B cell (primary cell): Measurements from ENCODE around the gene SMURF1. TPM values are rescaled to one million over a fixed set of nuclear protein-coding genes. Genes with fewer than 3 reads are reported as not detected.

Experiments
- ATAC-seq: fragments of 200-7000 bp; cut with Tn5 transposase; one replicate; pipeline ENCODE4 v1.10.0; 2021; ENCODE audit warnings: low read depth, mild to moderate bottlenecking, moderate number of reproducible peaks, moderate library complexity
- CTCF ChIA-PET: fragments of 350-600 bp; sonication (Branson Sonifier 250); formaldehyde crosslinking; loops from one replicate; lab custom pipeline; 2021; ENCODE audit warnings: antibody characterized with exemption, inconsistent platforms; lab: Charles Lee
- POLR2A ChIA-PET: fragments of 350-600 bp; sonication (Branson Sonifier 250); formaldehyde crosslinking; loops from one replicate; lab custom pipeline; 2021; ENCODE audit warnings: antibody characterized with exemption; lab: Charles Lee
- DNase-seq: peaks from one replicate; pipeline ENCODE4 v3.0.0; 2013
- H2AFZ ChIP-seq: 2 replicates; pipeline ENCODE4 v1.6.1; 2012; ENCODE audit warnings: mild to moderate bottlenecking, low read depth, low read length; ENCODE audit not compliant: insufficient read depth, poor library complexity, severe bottlenecking
- H3K27ac ChIP-seq, 2 donors: 1 replicate in 1 of 2; 2 replicates in 1 of 2; pipeline ENCODE4 v1.5.1; 2012 to 2013; ENCODE audit warnings: low read length in 2 of 2, mild to moderate bottlenecking in 2 of 2, moderate library complexity in 1 of 2
- H3K27me3 ChIP-seq, 4 experiments: fragments of 200-600 bp in 1 of 4; sonication (generic) in 1 of 4; replicated peaks in 1 of 4; 1 replicate in 2 of 4; 2 replicates in 2 of 4; pipeline versions ENCODE4 v1.6.1 to v1.7.0; 2013 to 2016; ENCODE audit warnings: low read length in 3 of 4, mild to moderate bottlenecking in 2 of 4, mixed read lengths in 1 of 4, moderate library complexity in 1 of 4; ENCODE audit not compliant: insufficient read depth in 4 of 4, control insufficient read depth in 3 of 4; ENCODE audit errors: control extremely low read depth in 1 of 4
- H3K36me3 ChIP-seq, 2 experiments: replicated peaks in 1 of 2; 1 replicate in 1 of 2; 2 replicates in 1 of 2; pipeline versions ENCODE4 v1.6.1 to v1.7.1; 2013; ENCODE audit warnings: low read length in 1 of 2; ENCODE audit not compliant: insufficient read depth in 2 of 2, control insufficient read depth in 1 of 2; ENCODE audit errors: control extremely low read depth in 1 of 2, extremely low read depth in 1 of 2
- H3K4me1 ChIP-seq, 2 donors: fragments of 200-600 bp in 1 of 2; sonication (generic) in 1 of 2; 1 replicate in 1 of 2; 2 replicates in 1 of 2; pipeline versions ENCODE4 v1.5.1 to v1.6.1; 2013 to 2017; ENCODE audit warnings: low read length in 2 of 2; ENCODE audit not compliant: control insufficient read depth in 2 of 2, insufficient read depth in 2 of 2
- H3K4me2 ChIP-seq: replicated peaks from 2 replicates; pipeline ENCODE3; 2012; ENCODE audit warnings: mild to moderate bottlenecking, low read depth, low read length; ENCODE audit not compliant: poor library complexity, severe bottlenecking
- H3K4me3 ChIP-seq, 5 experiments: fragments of 200-600 bp in 1 of 5; sonication (generic) in 1 of 5; 1 replicate in 3 of 5; 2 replicates in 2 of 5; pipeline versions ENCODE4 v1.5.1 to v1.7.0; 2011 to 2016; ENCODE audit warnings: low read length in 4 of 5, mild to moderate bottlenecking in 4 of 5, low read depth in 2 of 5, control low read depth in 1 of 5, moderate library complexity in 1 of 5; ENCODE audit not compliant: insufficient read depth in 1 of 5; ENCODE audit errors: control extremely low read depth in 1 of 5, extremely low read depth in 1 of 5
- H3K79me2 ChIP-seq: fragments of 200-600 bp; sonication (generic); one replicate; pipeline ENCODE4 v1.6.0; 2016; ENCODE audit warnings: low read length; ENCODE audit not compliant: control insufficient read depth, insufficient read depth
- H3K9ac ChIP-seq: fragments of 200-600 bp; sonication (generic); 2 replicates; pipeline ENCODE4 v1.6.1; 2017; ENCODE audit warnings: mild to moderate bottlenecking, low read length, moderate library complexity
- H3K9me3 ChIP-seq, 3 donors: one replicate each; pipeline versions ENCODE4 v1.6.1 to v1.7.1; 2013; ENCODE audit warnings: low read length in 2 of 3; ENCODE audit not compliant: control insufficient read depth in 2 of 3, insufficient read depth in 1 of 3; ENCODE audit errors: control extremely low read depth in 1 of 3
- H4K20me1 ChIP-seq: 2 replicates; pipeline ENCODE4 v1.6.0; 2012; ENCODE audit warnings: mild to moderate bottlenecking, low read length; ENCODE audit not compliant: insufficient read depth, control insufficient read depth, poor library complexity, severe bottlenecking
- H3K27ac Mint-ChIP-seq: one replicate; pipeline ENCODE4 v1.8.0; 2021; ENCODE audit warnings: mixed read lengths
- H3K27me3 Mint-ChIP-seq: one replicate; pipeline ENCODE4 v1.8.0; 2021; ENCODE audit warnings: mixed read lengths
- H3K4me1 Mint-ChIP-seq: one replicate; pipeline ENCODE4 v1.8.0; 2021; ENCODE audit warnings: mixed read lengths
- H3K4me3 Mint-ChIP-seq: one replicate; pipeline ENCODE4 v1.8.0; 2021; ENCODE audit warnings: mixed read lengths
- H3K9me3 Mint-ChIP-seq: one replicate; pipeline ENCODE4 v1.8.0; 2022; ENCODE audit warnings: mixed read lengths; ENCODE audit not compliant: insufficient read depth
- EZH2 ChIP-seq: IDR thresholded peaks from 2 replicates; pipeline ENCODE4 v1.6.1; 2012; ENCODE audit warnings: borderline replicate concordance, low read depth, mild to moderate bottlenecking, moderate library complexity, low read length; ENCODE audit not compliant: insufficient read depth, poor library complexity, severe bottlenecking
- WGBS: methylation state at CpG from one replicate; pipeline ENCODE4 v1.1.5; 2013; ENCODE audit warnings: missing lambda C conversion rate; ENCODE audit not compliant: insufficient coverage; 5-methylcytosine and 5-hydroxymethylcytosine counted together
- intact Hi-C: fragments of 100-400 bp; cut with micrococcal nuclease; formaldehyde crosslinking; loops from one replicate; pipeline ENCODE4 v1.10.0; 2022
- polyA plus RNA-seq: library from polyadenylated mRNA; depleted of rRNA; stranded (reverse); fragments of >200 nt; gene quantifications from 2 replicates; pipeline ENCODE4 v1.2.3, GENCODE V29; 2012
- total RNA-seq, 2 donors: library from RNA; stranded (reverse); fragments of 120-200 nt in 1 of 2; gene quantifications; 1 replicate in 1 of 2; 2 replicates in 1 of 2; pipeline versions ENCODE4 v1.2.3 to v1.2.4, GENCODE V29; 2013 to 2022
- TF ChIP-seq, protein P1 (sequence below): fragments of 200-600 bp; IDR thresholded peaks from one replicate; pipeline ENCODE4 v1.8.0; 2022; ENCODE audit warnings: antibody characterized with exemption, mild to moderate bottlenecking

SMURF1 gene
- total and polyA plus RNA-seq, 2 donors (not counting 1 experiment from before 2014, with no cell fraction given), result 7.5 to 28.6 TPM

GRCh38 chr7:98978672-98979071, 165.2 kb downstream of the SMURF1 start:
- intact Hi-C loops, result no loop called here
- Mint-ChIP-seq H3K4me3 (no peak overlapping the region), H3K4me1 (no peaks in the 10 kb centered on the region), H3K27ac (no peak overlapping the region), H3K9me3 (no peaks in the 10 kb centered on the region), H3K27me3 (no peaks in the 10 kb centered on the region)
- Histone ChIP-seq H3K4me1 (no peaks in the 10 kb centered on the region), H3K79me2 (no peaks in the 10 kb centered on the region), H4K20me1 (no peaks in the 10 kb centered on the region), H3K9me3 (no peaks in the 10 kb centered on the region), H3K27me3 (no peaks in the 10 kb centered on the region), H3K36me3 (peaks cover 4 to 95% of the 10 kb centered on the region in 2 experiments), H2AFZ (no peak overlapping the region), H3K27ac (no peak overlapping the region), H3K9ac (no peak overlapping the region), H3K4me3 (no peak overlapping the region), H3K4me2 (no peak overlapping the region)
- ChIA-PET POLR2A (no interaction called here), CTCF (no interaction called here)
- WGBS, result 100% methylated on average over 9 of the region's 9 CpGs
- TF ChIP-seq, protein P1, sequence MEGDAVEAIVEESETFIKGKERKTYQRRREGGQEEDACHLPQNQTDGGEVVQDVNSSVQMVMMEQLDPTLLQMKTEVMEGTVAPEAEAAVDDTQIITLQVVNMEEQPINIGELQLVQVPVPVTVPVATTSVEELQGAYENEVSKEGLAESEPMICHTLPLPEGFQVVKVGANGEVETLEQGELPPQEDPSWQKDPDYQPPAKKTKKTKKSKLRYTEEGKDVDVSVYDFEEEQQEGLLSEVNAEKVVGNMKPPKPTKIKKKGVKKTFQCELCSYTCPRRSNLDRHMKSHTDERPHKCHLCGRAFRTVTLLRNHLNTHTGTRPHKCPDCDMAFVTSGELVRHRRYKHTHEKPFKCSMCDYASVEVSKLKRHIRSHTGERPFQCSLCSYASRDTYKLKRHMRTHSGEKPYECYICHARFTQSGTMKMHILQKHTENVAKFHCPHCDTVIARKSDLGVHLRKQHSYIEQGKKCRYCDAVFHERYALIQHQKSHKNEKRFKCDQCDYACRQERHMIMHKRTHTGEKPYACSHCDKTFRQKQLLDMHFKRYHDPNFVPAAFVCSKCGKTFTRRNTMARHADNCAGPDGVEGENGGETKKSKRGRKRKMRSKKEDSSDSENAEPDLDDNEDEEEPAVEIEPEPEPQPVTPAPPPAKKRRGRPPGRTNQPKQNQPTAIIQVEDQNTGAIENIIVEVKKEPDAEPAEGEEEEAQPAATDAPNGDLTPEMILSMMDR, result no peak
- TF ChIP-seq EZH2, result no peak
- ATAC-seq (no peak), DNase-seq (no peak)

Other genes starting within 250 kb of the SMURF1 start
- not detected in 2 replicates for gene KPNA7, start 64.0 kb upstream of the SMURF1 start, total RNA-seq
- gene KPNA7, start 64.0 kb upstream of the SMURF1 start, polyA plus RNA-seq, result not detected in 2 replicates
- not detected in 2 replicates for gene MYH16, start 128.7 kb upstream of the SMURF1 start, total RNA-seq
- not detected in 2 replicates for gene MYH16, start 128.7 kb upstream of the SMURF1 start, polyA plus RNA-seq
- 41.7 and 47.8 TPM in 2 replicates for gene ARPC1A, start 181.8 kb upstream of the SMURF1 start, total RNA-seq
- 35.0 and 45.5 TPM in 2 replicates for gene ARPC1A, start 181.8 kb upstream of the SMURF1 start, polyA plus RNA-seq
- 142 and 164 TPM in 2 replicates for gene ARPC1B, start 230.6 kb upstream of the SMURF1 start, total RNA-seq
- 520 and 563 TPM in 2 replicates for gene ARPC1B, start 230.6 kb upstream of the SMURF1 start, polyA plus RNA-seq